Mesenchymal stem cell (in vitro differentiated cells and primary cell): Measurements from ENCODE around the gene TTLL11.

ENCODE experiments used
- DNase-seq: peaks from one replicate; pipeline ENCODE4 v3.0.0-alpha.2; 2013
- H2AFZ ChIP-seq: one replicate; pipeline ENCODE4 v1.6.1; 2013; ENCODE audit warnings: low read depth, mild to moderate bottlenecking, control low read depth, inconsistent platforms, low read length, moderate library complexity
- H2AK5ac ChIP-seq: 2 replicates; pipeline ENCODE4 v1.6.1; 2013; ENCODE audit warnings: low read length, moderate library complexity, mild to moderate bottlenecking, inconsistent platforms; ENCODE audit not compliant: severe bottlenecking
- H2BK120ac ChIP-seq: one replicate; pipeline ENCODE4 v1.6.1; 2013; ENCODE audit warnings: low read depth, mild to moderate bottlenecking, inconsistent platforms, low read length, moderate library complexity
- H2BK12ac ChIP-seq, 2 experiments: one replicate each; pipeline ENCODE4 v1.6.1; 2013; ENCODE audit warnings: inconsistent platforms in 2 of 2, low read length in 2 of 2, mild to moderate bottlenecking in 2 of 2, moderate library complexity in 2 of 2, control low read depth in 1 of 2
- H2BK15ac ChIP-seq: one replicate; pipeline ENCODE4 v1.6.1; 2013; ENCODE audit warnings: mild to moderate bottlenecking, low read depth, inconsistent platforms; ENCODE audit not compliant: poor library complexity, severe bottlenecking
- H2BK5ac ChIP-seq: 2 replicates; pipeline ENCODE4 v1.6.1; 2013; ENCODE audit warnings: low read depth, mild to moderate bottlenecking, low read length, control low read depth, inconsistent platforms; ENCODE audit not compliant: poor library complexity, severe bottlenecking
- H3K14ac ChIP-seq, 2 experiments: one replicate each; pipeline ENCODE4 v1.6.1; 2013; ENCODE audit warnings: inconsistent platforms in 2 of 2, low read length in 2 of 2, control low read depth in 1 of 2, mild to moderate bottlenecking in 1 of 2, moderate library complexity in 1 of 2
- H3K18ac ChIP-seq, 2 experiments: one replicate each; pipeline ENCODE4 v1.6.1; 2013; ENCODE audit warnings: inconsistent platforms in 2 of 2, low read length in 2 of 2, control low read depth in 1 of 2, low read depth in 1 of 2, mild to moderate bottlenecking in 1 of 2
- H3K23ac ChIP-seq, 2 experiments: one replicate each; pipeline ENCODE4 v1.6.1; 2013; ENCODE audit warnings: inconsistent platforms in 2 of 2, low read length in 2 of 2, mild to moderate bottlenecking in 2 of 2, moderate library complexity in 2 of 2, control low read depth in 1 of 2
- H3K27ac ChIP-seq: 2 replicates; pipeline ENCODE4 v1.5.1; 2013; ENCODE audit warnings: mild to moderate bottlenecking, moderate library complexity, low read length, control low read depth, inconsistent platforms; ENCODE audit not compliant: poor library complexity, severe bottlenecking
- H3K27me3 ChIP-seq, 2 experiments: 2 replicates each; pipeline versions ENCODE4 v1.6.1 to v1.7.0; 2013; ENCODE audit warnings: low read length in 2 of 2, mild to moderate bottlenecking in 2 of 2, moderate library complexity in 2 of 2, control low read depth in 1 of 2, inconsistent platforms in 1 of 2; ENCODE audit not compliant: control insufficient read depth in 1 of 2, insufficient read depth in 1 of 2
- H3K36me3 ChIP-seq, 2 experiments: 2 replicates each; pipeline versions ENCODE4 v1.6.1 to v1.7.0; 2013; ENCODE audit warnings: low read length in 2 of 2, control low read depth in 1 of 2, inconsistent platforms in 1 of 2, low read depth in 1 of 2, mild to moderate bottlenecking in 1 of 2; ENCODE audit not compliant: insufficient read depth in 2 of 2, control insufficient read depth in 1 of 2
- H3K4ac ChIP-seq, 2 experiments: one replicate each; pipeline ENCODE4 v1.6.1; 2013; ENCODE audit warnings: inconsistent platforms in 2 of 2, low read length in 2 of 2, mild to moderate bottlenecking in 2 of 2, moderate library complexity in 2 of 2, control low read depth in 1 of 2, low read depth in 1 of 2
- H3K4me1 ChIP-seq: 2 replicates; pipeline ENCODE4 v1.6.1; 2013; ENCODE audit warnings: low read depth, low read length, control low read depth; ENCODE audit not compliant: control insufficient read depth, insufficient read depth
- H3K4me2 ChIP-seq: 2 replicates; pipeline ENCODE4 v1.6.1; 2013; ENCODE audit warnings: low read length, mild to moderate bottlenecking, inconsistent platforms; ENCODE audit not compliant: poor library complexity, severe bottlenecking
- H3K4me3 ChIP-seq, 2 experiments: 2 replicates each; pipeline versions ENCODE4 v1.5.1 to v1.7.0; 2013; ENCODE audit warnings: low read length in 2 of 2, mild to moderate bottlenecking in 2 of 2, control low read depth in 1 of 2, low read depth in 1 of 2; ENCODE audit not compliant: insufficient read depth in 1 of 2
- H3K79me1 ChIP-seq: replicated peaks from 2 replicates; pipeline ENCODE4 v1.6.1; 2013; ENCODE audit warnings: mild to moderate bottlenecking, control low read depth, low read length, inconsistent platforms; ENCODE audit not compliant: poor library complexity, severe bottlenecking
- H3K9ac ChIP-seq: 2 replicates; pipeline ENCODE4 v1.7.0; 2013; ENCODE audit warnings: mild to moderate bottlenecking, low read length, moderate library complexity
- H3K9me3 ChIP-seq: 2 replicates; pipeline ENCODE4 v1.7.0; 2013; ENCODE audit warnings: mild to moderate bottlenecking, low read length; ENCODE audit not compliant: control insufficient read depth
- H4K8ac ChIP-seq: one replicate; pipeline ENCODE4 v1.6.1; 2013; ENCODE audit warnings: inconsistent platforms, mild to moderate bottlenecking, low read length, moderate library complexity
- H4K91ac ChIP-seq: one replicate; pipeline ENCODE4 v1.6.1; 2013; ENCODE audit warnings: mild to moderate bottlenecking, low read length, inconsistent platforms
- WGBS: methylation state at CpG from one replicate; pipeline ENCODE4 v1.1.7; 2013; ENCODE audit warnings: mixed read lengths; 5-methylcytosine and 5-hydroxymethylcytosine counted together

Gene TTLL11

DNA sequence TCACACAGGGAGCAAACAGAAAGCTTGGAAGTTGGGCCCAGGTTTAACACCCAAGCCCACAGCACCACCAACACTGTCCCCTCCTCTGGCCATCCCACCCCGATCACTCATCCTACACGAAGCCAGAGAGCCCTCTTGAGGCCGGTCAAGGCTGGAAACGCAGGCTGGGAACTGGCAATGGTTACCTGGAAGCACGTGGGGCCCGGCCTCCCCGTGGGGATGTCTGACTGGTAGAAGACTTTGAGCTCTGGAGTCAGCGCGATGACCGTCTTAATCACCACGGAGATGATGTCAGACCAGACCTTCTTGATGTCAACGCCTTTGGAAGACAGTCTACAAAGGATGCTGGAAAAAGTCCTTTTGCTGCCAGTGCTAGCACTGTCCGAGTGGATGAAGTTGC lies 104.1 kb downstream of the TTLL11 start:
- H3K27ac ChIP-seq = no peak overlapping the region

DNA sequence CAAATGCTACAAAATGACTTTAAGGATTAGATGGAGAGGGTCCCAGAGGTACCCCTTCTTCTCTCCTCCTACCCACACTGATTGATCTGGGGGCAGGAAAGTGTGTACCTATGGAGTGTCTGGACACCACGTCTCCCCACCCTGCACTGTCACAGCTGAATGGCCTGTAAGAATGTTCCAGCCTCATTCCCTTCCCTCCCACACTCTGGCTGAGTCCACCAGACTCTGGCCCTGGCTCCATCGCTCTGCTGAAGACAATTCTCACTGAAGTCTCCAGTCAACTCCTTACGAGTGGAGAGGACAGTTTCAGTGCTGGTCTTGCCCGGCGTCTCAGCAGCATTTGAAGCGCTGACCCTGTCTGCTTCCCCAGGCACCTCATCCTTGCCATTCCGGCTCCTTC lies 105.8 kb downstream of the TTLL11 start:
- no peaks in the 10 kb centered on the region for H3K9me3 ChIP-seq
- H2BK12ac ChIP-seq = no peak overlapping the region
- WGBS = 97% methylated on average over 7 of the region's 7 CpGs
- H2BK15ac ChIP-seq = no peak overlapping the region
- H3K23ac ChIP-seq = no peak overlapping the region
- H3K18ac ChIP-seq = no peak overlapping the region
- no peak overlapping the region for H3K27ac ChIP-seq
- no peak overlapping the region for H4K8ac ChIP-seq
- no peak for DNase-seq
- peaks cover 13% of the 10 kb centered on the region for H3K4me1 ChIP-seq
- H3K4me3 ChIP-seq = no peak overlapping the region
- H2BK5ac ChIP-seq = no peak overlapping the region
- no peak overlapping the region for H4K91ac ChIP-seq
- no peak overlapping the region for H3K9ac ChIP-seq
- no peak overlapping the region for H2AK5ac ChIP-seq
- H3K36me3 ChIP-seq = peaks cover 0 to 7% of the 10 kb centered on the region in 2 experiments
- peaks cover 4% of the 10 kb centered on the region for H3K79me1 ChIP-seq
- H3K4ac ChIP-seq = no peak overlapping the region
- H2BK120ac ChIP-seq = no peak overlapping the region
- no peak overlapping the region for H3K14ac ChIP-seq
- H2AFZ ChIP-seq = no peak overlapping the region
- no peak overlapping the region for H3K4me2 ChIP-seq
- H3K27me3 ChIP-seq = no peaks in the 10 kb centered on the region

More for the DNA sequence above, 104.1 kb downstream of the TTLL11 start:
- H4K8ac ChIP-seq = no peak overlapping the region
- H3K14ac ChIP-seq = no peak overlapping the region
- H3K36me3 ChIP-seq = peaks cover 0 to 7% of the 10 kb centered on the region in 2 experiments
- H2AK5ac ChIP-seq = peak overlapping the region; percentile 43
- H3K9me3 ChIP-seq = no peaks in the 10 kb centered on the region
- H2BK5ac ChIP-seq = no peak overlapping the region
- no peak overlapping the region for H2AFZ ChIP-seq
- H3K18ac ChIP-seq = no peak overlapping the region
- no peak overlapping the region for H3K4ac ChIP-seq
- H3K23ac ChIP-seq = no peak overlapping the region
- H2BK15ac ChIP-seq = no peak overlapping the region
- H3K4me1 ChIP-seq = peaks cover 13% of the 10 kb centered on the region
- H2BK12ac ChIP-seq = no peak overlapping the region
- H3K27me3 ChIP-seq = no peaks in the 10 kb centered on the region
- no peak overlapping the region for H3K9ac ChIP-seq
- no peak overlapping the region for H3K4me3 ChIP-seq
- no peak overlapping the region for H4K91ac ChIP-seq
- WGBS = 55% methylated on average over 13 of the region's 13 CpGs
- H3K79me1 ChIP-seq = peaks cover 4% of the 10 kb centered on the region
- H2BK120ac ChIP-seq = no peak overlapping the region
- no peak for DNase-seq
- no peak overlapping the region for H3K4me2 ChIP-seq

DNA sequence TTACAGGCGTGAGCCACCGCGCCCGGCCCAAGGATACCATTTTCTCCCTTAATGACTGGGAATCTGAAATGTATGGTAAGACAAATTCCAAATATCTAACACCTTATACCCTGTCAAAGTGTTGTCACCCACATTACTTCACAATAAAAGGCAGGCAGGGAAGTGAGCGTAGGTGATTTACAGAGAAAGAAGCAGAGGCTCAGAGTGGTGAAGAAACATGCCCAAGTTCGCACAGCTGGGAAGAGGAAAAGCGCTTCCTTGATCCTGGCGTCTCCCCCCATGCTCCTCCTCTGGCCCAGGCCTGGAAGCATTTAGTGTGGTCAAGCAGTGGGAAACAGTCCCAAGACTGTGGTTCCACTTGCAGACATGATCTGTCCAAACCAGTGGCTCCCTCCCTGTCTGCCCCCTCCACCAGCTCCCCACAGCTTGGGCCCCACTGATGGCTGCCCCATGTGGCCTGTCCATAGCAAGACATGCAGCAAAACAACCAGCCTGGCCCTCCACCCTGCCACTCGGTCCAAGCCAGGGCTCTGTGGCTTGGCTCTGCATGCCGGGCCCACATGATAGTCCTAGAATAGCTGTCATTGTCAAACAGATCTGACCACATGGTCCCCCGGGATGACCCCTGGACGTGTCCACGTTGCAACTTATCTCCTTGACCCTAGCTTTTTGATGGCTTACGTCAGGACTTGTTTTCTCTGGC lies 107.2 kb downstream of the TTLL11 start:
- 89% methylated on average over 9 of the region's 14 CpGs for WGBS
- peak overlapping the region in 1 of 2 experiments; percentile 51 for H3K14ac ChIP-seq
- no peak overlapping the region for H2BK12ac ChIP-seq
- H2AK5ac ChIP-seq = peak overlapping the region; percentile 81
- H3K4me3 ChIP-seq = no peak overlapping the region
- H3K27me3 ChIP-seq = no peaks in the 10 kb centered on the region
- no peak overlapping the region for H2BK15ac ChIP-seq
- H2BK5ac ChIP-seq = no peak overlapping the region
- no peak for DNase-seq
- no peak overlapping the region for H2AFZ ChIP-seq
- H3K18ac ChIP-seq = no peak overlapping the region
- H3K4me2 ChIP-seq = no peak overlapping the region
- H4K8ac ChIP-seq = no peak overlapping the region
- peaks cover 0 to 7% of the 10 kb centered on the region in 2 experiments for H3K36me3 ChIP-seq
- no peak overlapping the region for H3K4ac ChIP-seq
- H3K9ac ChIP-seq = no peak overlapping the region
- H4K91ac ChIP-seq = no peak overlapping the region
- no peak overlapping the region for H3K27ac ChIP-seq
- no peak overlapping the region for H3K23ac ChIP-seq
- no peak overlapping the region for H2BK120ac ChIP-seq
- peaks cover 13% of the 10 kb centered on the region for H3K4me1 ChIP-seq
- peaks cover 4% of the 10 kb centered on the region for H3K79me1 ChIP-seq
- no peaks in the 10 kb centered on the region for H3K9me3 ChIP-seq

DNA sequence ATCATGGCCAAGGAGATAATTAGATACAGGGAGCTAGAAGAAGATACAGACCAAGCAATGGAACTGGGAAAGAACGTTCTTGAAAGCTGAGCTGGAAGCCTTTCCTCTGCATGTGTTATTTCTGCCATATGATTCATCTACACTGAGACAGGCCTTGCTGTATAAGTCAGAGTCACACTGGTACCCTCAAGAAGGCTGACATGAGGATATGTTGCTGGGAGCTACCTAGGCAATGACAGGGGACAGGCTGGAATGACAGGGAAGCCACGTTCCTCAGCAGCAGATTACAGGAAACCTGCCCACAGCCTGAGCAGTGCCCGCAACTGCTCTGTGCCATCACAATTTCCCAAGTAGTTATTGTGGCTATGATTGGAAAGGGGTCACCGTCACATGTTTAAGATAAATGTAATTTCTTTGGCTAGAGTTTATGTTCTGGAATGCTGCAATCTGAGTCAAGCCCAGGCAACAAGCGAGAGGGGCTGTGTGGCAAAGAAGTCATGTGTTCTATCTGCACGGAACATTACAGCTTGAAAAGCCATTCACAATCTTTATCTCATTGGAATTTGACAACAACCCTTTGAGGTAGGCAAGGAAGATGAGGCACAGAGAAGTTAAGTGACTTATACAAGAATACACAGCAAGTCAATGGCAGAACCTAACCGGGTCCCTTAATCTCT lies 108.2 kb downstream of the TTLL11 start:
- Histone ChIP-seq H3K4me1 (peaks cover 13% of the 10 kb centered on the region), H3K9ac (peak overlapping the region; percentile 18), H3K23ac (no peak overlapping the region), H2BK5ac (no peak overlapping the region), H3K4ac (no peak overlapping the region), H2BK12ac (no peak overlapping the region), H4K91ac (no peak overlapping the region), H3K9me3 (peaks cover 3% of the 10 kb centered on the region), H3K4me2 (no peak overlapping the region), H4K8ac (no peak overlapping the region), H2BK15ac (no peak overlapping the region), H3K36me3 (peaks cover 0 to 7% of the 10 kb centered on the region in 2 experiments), H3K27ac (no peak overlapping the region), H3K18ac (no peak overlapping the region), H2AFZ (no peak overlapping the region), H3K27me3 (no peaks in the 10 kb centered on the region), H3K79me1 (peaks cover 2% of the 10 kb centered on the region), H2AK5ac (no peak overlapping the region), H2BK120ac (no peak overlapping the region), H3K14ac (no peak overlapping the region), H3K4me3 (peak overlapping the region in 1 of 2 experiments; percentile 26)
- DNase-seq = peak; percentile 43
- WGBS = 92% methylated on average over 6 of the region's 7 CpGs
